Inflammatory macrophage treated with lipopolysaccharide for 1 hour (primary cell): ENCODE data around the gene PTPN4.
A peak's percentile ranks its signal among the peaks of the same experiment; 100 is the strongest.
"Not testable (repeated sequence)": the region's sequence is repeated elsewhere in the genome, so short reads cannot be mapped to it uniquely, and the experiment has no call there.

Experiments used
- DNase-seq, 2 donors: peaks; one replicate each; pipeline ENCODE4 v3.0.0-alpha.2; 2020 to 2022

The PTPN4 gene

GRCh38 chr2:119765433-119766002 is 5.8 kb downstream of the PTPN4 start:
- DNase-seq = no peak

DNA sequence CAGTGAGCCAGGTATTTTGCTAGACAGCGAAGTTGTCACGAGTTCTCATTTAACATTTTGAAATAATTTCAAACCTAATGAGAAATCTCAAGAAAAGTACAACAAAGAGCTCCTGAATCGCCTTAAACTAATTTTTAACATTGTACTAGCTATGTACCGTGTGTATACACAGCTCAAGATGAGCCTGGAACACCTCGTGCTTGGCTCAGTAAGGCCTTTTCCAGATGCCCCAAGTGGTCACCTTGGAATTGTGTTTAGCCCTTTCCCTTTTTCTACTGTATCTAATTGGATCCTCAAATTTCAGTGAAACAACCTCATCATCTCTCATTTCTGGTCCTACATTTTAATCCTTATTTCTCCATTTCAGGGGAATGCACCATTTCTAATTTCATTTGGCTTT is 7.2 kb downstream of the PTPN4 start:
- DNase-seq = no peak

GRCh38 chr2:119768742-119769141 is 9.0 kb downstream of the PTPN4 start:
- DNase-seq = no peak

DNA sequence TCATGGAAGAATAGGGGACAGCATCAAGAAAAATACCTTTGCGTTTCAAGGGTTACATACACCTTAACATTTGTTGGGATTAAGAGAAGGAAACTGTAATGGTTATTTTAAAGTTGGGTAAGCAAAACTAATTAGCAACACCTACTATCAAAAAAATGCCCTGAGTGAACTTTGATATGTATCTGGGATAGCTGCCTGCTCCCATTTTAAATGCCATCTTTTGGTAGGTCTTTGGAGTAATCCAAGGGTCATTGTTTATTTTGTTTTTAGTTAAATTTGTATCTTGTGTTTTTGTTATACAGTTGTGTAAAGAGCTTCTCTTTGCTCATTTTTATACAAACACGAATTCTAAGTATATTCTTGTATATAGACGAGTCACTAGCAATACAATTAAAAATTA is 9.9 kb downstream of the PTPN4 start:
- DNase-seq = no peak

- no peak for DNase-seq
Measured at GRCh38 chr2:119771331-119771730, 11.6 kb downstream of the PTPN4 start.

- no peak for DNase-seq
Measured at GRCh38 chr2:119772128-119772527, 12.4 kb downstream of the PTPN4 start.

DNA sequence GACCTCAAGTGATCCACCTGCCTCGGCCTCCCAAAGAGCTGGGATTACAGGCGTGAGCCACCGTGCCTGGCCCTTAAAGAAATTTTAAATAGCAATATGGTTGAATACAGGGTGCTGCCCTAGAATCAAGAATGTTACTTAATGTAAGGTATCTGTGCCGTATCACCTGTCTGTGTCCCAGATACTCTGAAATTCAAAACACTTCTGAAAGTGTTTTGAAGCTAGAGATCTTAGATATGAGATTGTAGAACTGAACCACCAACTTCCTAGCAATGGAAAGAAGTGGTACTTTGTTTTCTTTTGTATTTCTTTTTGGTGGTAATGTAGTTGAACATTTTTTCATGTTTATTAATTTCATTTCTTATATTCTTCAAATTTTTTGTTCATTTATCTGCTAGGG is 13.0 kb downstream of the PTPN4 start:
- DNase-seq = no peak

GRCh38 chr2:119774026-119774425 is 14.3 kb downstream of the PTPN4 start:
- no peak for DNase-seq

DNA sequence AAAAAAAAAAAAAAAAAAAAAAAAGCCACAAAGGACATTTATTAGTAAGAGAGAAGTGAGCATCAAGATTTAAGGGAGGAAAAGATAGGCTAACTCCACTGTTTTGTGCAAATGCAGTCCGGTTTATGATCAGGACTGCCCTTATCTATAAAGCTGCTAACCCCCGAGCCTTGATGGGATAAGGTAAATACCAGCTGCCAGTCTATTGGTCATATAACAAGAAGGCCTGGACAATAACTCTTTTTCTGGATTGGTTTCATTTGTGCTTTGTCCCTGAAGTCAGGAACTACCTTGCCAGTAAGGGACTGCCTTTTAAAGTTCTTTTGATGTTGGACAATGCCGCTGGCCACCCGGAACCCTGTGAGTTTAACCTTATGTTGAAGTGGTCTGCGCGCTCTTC is 15.4 kb downstream of the PTPN4 start:
- DNase-seq = no peak

- DNase-seq = no peak
Measured at GRCh38 chr2:119782308-119783027, 22.7 kb downstream of the PTPN4 start.

- DNase-seq = no peak
Measured at GRCh38 chr2:119784876-119785275, 25.2 kb downstream of the PTPN4 start.

GRCh38 chr2:119786295-119786694 is 26.6 kb downstream of the PTPN4 start:
- no peak for DNase-seq

- DNase-seq = peak; percentile 3 to 4
Measured at GRCh38 chr2:119788752-119789151, 29.0 kb downstream of the PTPN4 start.

DNA sequence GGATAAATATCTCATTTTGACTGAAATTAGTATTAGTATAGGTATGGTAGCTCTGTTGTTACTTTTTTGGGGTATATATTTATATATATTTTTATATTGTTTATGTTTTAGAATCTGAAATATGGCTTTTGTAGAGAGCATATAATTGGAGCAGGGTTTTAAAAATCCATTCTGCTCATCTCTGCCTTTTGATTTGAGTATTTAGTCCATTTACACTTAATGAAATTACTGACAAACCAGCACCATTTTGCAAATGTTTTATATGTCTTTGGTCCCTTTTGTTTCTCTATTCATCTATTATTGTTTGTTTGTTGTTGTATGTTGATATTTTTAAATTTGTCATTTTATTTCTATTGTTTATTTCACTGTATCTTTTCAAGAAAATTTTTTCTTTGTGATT is 30.7 kb downstream of the PTPN4 start:
- DNase-seq = no peak

DNA sequence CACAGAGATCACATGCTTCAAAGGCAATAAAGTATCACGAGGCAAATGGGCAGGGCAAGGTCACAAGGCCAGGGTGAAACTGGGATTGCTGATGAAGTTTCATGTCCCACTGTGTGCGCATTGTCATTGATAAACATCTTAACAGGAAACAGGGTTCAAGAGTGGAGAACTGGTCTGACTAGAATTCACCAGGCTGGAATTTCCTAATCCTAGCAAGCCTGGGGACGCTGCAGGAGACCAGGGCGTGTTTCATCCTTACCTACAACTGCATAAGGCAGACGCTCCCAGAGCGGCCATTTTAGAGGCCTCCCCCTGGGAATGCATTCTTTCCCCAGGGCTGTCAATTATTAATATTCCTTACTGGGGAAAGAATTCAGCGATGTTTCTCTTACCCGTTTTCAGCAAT is 33.2 kb downstream of the PTPN4 start:
- DNase-seq = no peak

GRCh38 chr2:119794237-119794636 is 34.5 kb downstream of the PTPN4 start:
- DNase-seq = no peak

- DNase-seq = no peak
Measured at GRCh38 chr2:119795309-119796303, 35.9 kb downstream of the PTPN4 start.

GRCh38 chr2:119800376-119800902 is 40.7 kb downstream of the PTPN4 start:
- DNase-seq = no peak

GRCh38 chr2:119801040-119801439 is 41.3 kb downstream of the PTPN4 start:
- no peak for DNase-seq

GRCh38 chr2:119801989-119802388 is 42.3 kb downstream of the PTPN4 start:
- DNase-seq = not testable (repeated sequence)

GRCh38 chr2:119803101-119803500 is 43.4 kb downstream of the PTPN4 start:
- DNase-seq = no peak

DNA sequence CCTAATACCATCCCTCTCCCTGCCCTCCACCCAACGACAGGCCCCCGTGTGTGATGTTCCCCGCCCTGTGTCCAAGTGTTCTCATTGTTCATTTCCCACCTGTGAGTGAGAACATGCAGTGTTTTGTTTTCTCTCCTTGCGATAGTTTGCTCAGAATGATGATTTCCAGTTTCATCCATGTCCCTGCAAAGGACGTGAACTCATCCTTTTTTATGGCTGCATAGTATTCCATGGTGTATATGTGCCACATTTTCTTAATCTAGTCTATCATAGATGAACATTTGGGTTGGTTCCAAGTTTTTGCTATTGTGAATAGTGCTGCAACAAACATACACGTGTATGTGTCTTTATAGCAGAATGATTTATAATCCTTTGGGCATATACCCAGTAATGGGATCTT is 44.7 kb downstream of the PTPN4 start:
- not testable (repeated sequence) for DNase-seq

DNA sequence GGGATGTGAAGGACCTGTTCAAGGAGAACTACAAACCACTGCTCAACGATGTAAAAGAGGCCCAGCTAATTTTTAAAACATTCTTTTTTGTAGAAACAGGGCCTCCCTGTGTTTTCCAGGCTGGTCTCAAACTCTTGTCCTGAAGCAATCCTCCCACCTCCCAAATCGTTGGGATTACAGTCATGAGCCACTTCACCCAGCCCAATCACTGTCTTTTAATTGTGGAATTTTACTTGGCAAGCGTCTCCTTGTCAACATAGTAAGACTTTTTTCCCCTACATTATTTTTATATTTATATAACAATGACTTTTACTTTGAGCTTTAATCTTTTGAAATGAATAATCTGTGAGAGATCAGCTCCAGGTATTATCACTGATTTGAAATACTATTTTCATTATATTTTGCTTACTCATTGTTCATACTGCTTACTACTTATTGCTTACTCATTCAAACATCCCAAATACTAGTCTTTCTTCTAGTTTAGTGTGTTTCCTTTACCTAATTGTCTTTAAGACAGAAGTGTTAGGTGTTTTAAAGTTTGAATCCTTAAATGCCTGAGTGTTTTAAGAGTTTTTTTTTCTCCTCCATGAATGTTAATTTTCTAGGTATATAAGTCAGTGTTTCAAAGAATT is 48.9 kb downstream of the PTPN4 start:
- DNase-seq = no peak
